Brain microvascular endothelial cell (primary cell): ENCODE results near the gene FYN.
A peak's percentile ranks its signal among the peaks of the same experiment; 100 is the strongest.

Experiments used
- DNase-seq: peaks from one replicate; pipeline ENCODE4 v3.0.0-alpha.2; 2020
- H3K27ac ChIP-seq: fragments of 250-450 bp; sonication (Bioruptor Pico); 2 replicates; pipeline ENCODE4 v1.5.1; 2020; ENCODE audit warnings: mild to moderate bottlenecking, moderate library complexity
- H3K27me3 ChIP-seq: fragments of 250-450 bp; sonication (Bioruptor Pico); replicated peaks from 2 replicates; pipeline ENCODE4 v1.5.1; 2020; ENCODE audit warnings: mild to moderate bottlenecking
- H3K36me3 ChIP-seq: fragments of 250-450 bp; sonication (Bioruptor Pico); replicated peaks from 2 replicates; pipeline ENCODE4 v1.5.1; 2020; ENCODE audit warnings: mild to moderate bottlenecking
- H3K4me3 ChIP-seq: 2 replicates; pipeline ENCODE4 v1.5.1; 2011; ENCODE audit warnings: low read depth, mild to moderate bottlenecking, control low read depth, low read length, moderate library complexity
- CTCF ChIP-seq: IDR thresholded peaks from 2 replicates; pipeline ENCODE4 v1.5.1; 2011; ENCODE audit warnings: low read depth, mild to moderate bottlenecking, moderate library complexity, low read length, control low read depth, inconsistent platforms; ENCODE audit errors: missing control alignments
- in situ Hi-C: cut with HindIII; loops from 2 replicates; pipeline ENCODE4 v1.10.0; 2017; ENCODE audit warnings: low sequenced_read_pairs, low pct_ligation_motif_present

The FYN gene

GRCh38 chr6:111710911-111711310, 162.3 kb downstream of the FYN start:
- DNase-seq = no peak
- Histone ChIP-seq H3K27ac (no peak overlapping the region), H3K27me3 (no peaks in the 10 kb centered on the region), H3K4me3 (no peak overlapping the region), H3K36me3 (peaks cover 14% of the 10 kb centered on the region)
- TF ChIP-seq CTCF = no peak
- in situ Hi-C loops = no loop called here

GRCh38 chr6:111710439-111710838, 162.8 kb downstream of the FYN start:
- H3K27me3 ChIP-seq = no peaks in the 10 kb centered on the region
- no peak for TF ChIP-seq CTCF
- DNase-seq = no peak
- H3K36me3 ChIP-seq = peaks cover 14% of the 10 kb centered on the region
- no peak overlapping the region for H3K27ac ChIP-seq
- H3K4me3 ChIP-seq = no peak overlapping the region
- in situ Hi-C loops = no loop called here

- no peak overlapping the region for H3K27ac ChIP-seq
- H3K4me3 ChIP-seq = no peak overlapping the region
- no peaks in the 10 kb centered on the region for H3K27me3 ChIP-seq
- peak; percentile 64 for TF ChIP-seq CTCF
- in situ Hi-C loops = no loop called here
- DNase-seq = peak; percentile 46
- H3K36me3 ChIP-seq = peaks cover 14% of the 10 kb centered on the region
Observed at GRCh38 chr6:111709615-111710398, 163.4 kb downstream of the FYN start.

- H3K27me3 ChIP-seq = no peaks in the 10 kb centered on the region
- in situ Hi-C loops = no loop called here
- no peak for DNase-seq
- no peak overlapping the region for H3K27ac ChIP-seq
- TF ChIP-seq CTCF = no peak
- no peak overlapping the region for H3K4me3 ChIP-seq
- peaks cover 18% of the 10 kb centered on the region for H3K36me3 ChIP-seq
Observed at GRCh38 chr6:111709201-111709600, 164.1 kb downstream of the FYN start.

- Histone ChIP-seq H3K27me3 (no peaks in the 10 kb centered on the region), H3K36me3 (peaks cover 15% of the 10 kb centered on the region), H3K4me3 (no peak overlapping the region), H3K27ac (no peak overlapping the region)
- no peak for DNase-seq
- no peak for TF ChIP-seq CTCF
- in situ Hi-C loops = no loop called here
Observed at GRCh38 chr6:111707773-111708172, 165.5 kb downstream of the FYN start.

- no peak for TF ChIP-seq CTCF
- Histone ChIP-seq H3K27me3 (no peaks in the 10 kb centered on the region), H3K27ac (no peak overlapping the region), H3K4me3 (no peak overlapping the region), H3K36me3 (peaks cover 16% of the 10 kb centered on the region)
- in situ Hi-C loops = no loop called here
- DNase-seq = no peak
Observed at GRCh38 chr6:111706841-111707391, 166.3 kb downstream of the FYN start.
